ENCODE data around the gene ZNF675.
"Not testable (repeated sequence)": the region's sequence is repeated elsewhere in the genome, so short reads cannot be mapped to it uniquely, and the experiment has no call there.

ZNF675 gene

GRCh38 chr19:23698711-23699520 lies 11.9 kb upstream of the ZNF675 start:
- no peak for TF ChIP-seq CTCF (IDR thresholded peaks at IDR 0.05; ENCODE audit: low read length, missing control alignments)
- no peak overlapping the region for H3K4me3 ChIP-seq (replicated peaks; ENCODE audit: low read depth, low read length)
- DNase-seq (ENCODE audit: low read depth), result no peak

- not testable (repeated sequence) for H3K4me3 ChIP-seq (replicated peaks; ENCODE audit: low read depth, low read length); DNase-seq (ENCODE audit: low read depth)
Observed at GRCh38 chr19:23692937-23693336, 5.9 kb upstream of the ZNF675 start.

- TF ChIP-seq CTCF (IDR thresholded peaks at IDR 0.05; ENCODE audit: low read length, missing control alignments), result no peak
- DNase-seq (ENCODE audit: low read depth), result no peak
- no peak overlapping the region for H3K4me3 ChIP-seq (replicated peaks; ENCODE audit: low read depth, low read length)
Observed at GRCh38 chr19:23673132-23673531, 13.9 kb downstream of the ZNF675 start.

GRCh38 chr19:23668606-23669005 lies 18.4 kb downstream of the ZNF675 start:
- DNase-seq (ENCODE audit: low read depth); H3K4me3 ChIP-seq (replicated peaks; ENCODE audit: low read depth, low read length): not testable (repeated sequence)

- DNase-seq (ENCODE audit: low read depth), result no peak
- no peak for TF ChIP-seq CTCF (IDR thresholded peaks at IDR 0.05; ENCODE audit: low read length, missing control alignments)
Observed at GRCh38 chr19:23665651-23666410, 21.2 kb downstream of the ZNF675 start.

GRCh38 chr19:23649817-23650216 lies 37.2 kb downstream of the ZNF675 start:
- not testable (repeated sequence) for DNase-seq (ENCODE audit: low read depth); H3K4me3 ChIP-seq (replicated peaks; ENCODE audit: low read depth, low read length)

More at GRCh38 chr19:23665651-23666410, 21.2 kb downstream of the ZNF675 start:
- no peak overlapping the region for H3K4me3 ChIP-seq (replicated peaks; ENCODE audit: low read depth, low read length)

Data from fibroblast of pulmonary artery (primary cell).